Measurements from ENCODE around the gene PLPP4.

The PLPP4 gene

GRCh38 chr10:120428754-120429153, 28.3 kb upstream of the PLPP4 start:
- no peaks in the 10 kb centered on the region for H3K36me3 ChIP-seq (ENCODE audit: control insufficient read depth, insufficient read depth, low read length)
- H3K4me1 ChIP-seq (ENCODE audit: control insufficient read depth, insufficient read depth, low read length, poor library complexity, severe bottlenecking) = no peaks in the 10 kb centered on the region
- no peaks in the 10 kb centered on the region for H3K9me3 ChIP-seq (ENCODE audit: control insufficient read depth, low read length)
- H3K4me3 ChIP-seq (ENCODE audit: extremely low read depth, insufficient read depth, low read length, poor library complexity, severe bottlenecking) = no peak overlapping the region
- H3K27ac ChIP-seq (ENCODE audit: low read depth, low read length, severe bottlenecking) = no peak overlapping the region
- WGBS, 2 experiments (ENCODE audit: insufficient coverage in 2 of 2) = 85 to 86% methylated on average over 4 to 5 of the region's 5 CpGs

- Histone ChIP-seq H3K27ac (ENCODE audit: low read depth, low read length, severe bottlenecking) (no peak overlapping the region), H3K4me3 (ENCODE audit: extremely low read depth, insufficient read depth, low read length, poor library complexity, severe bottlenecking) (no peak overlapping the region), H3K9me3 (ENCODE audit: control insufficient read depth, low read length) (no peaks in the 10 kb centered on the region), H3K36me3 (ENCODE audit: control insufficient read depth, insufficient read depth, low read length) (no peaks in the 10 kb centered on the region), H3K4me1 (ENCODE audit: control insufficient read depth, insufficient read depth, low read length, poor library complexity, severe bottlenecking) (no peaks in the 10 kb centered on the region)
- 72 to 93% methylated on average over 4 of the region's 5 CpGs for WGBS, 2 experiments (ENCODE audit: insufficient coverage in 2 of 2)
Observed at GRCh38 chr10:120429395-120429794, 27.6 kb upstream of the PLPP4 start.

- H3K36me3 ChIP-seq (ENCODE audit: control insufficient read depth, insufficient read depth, low read length) = no peaks in the 10 kb centered on the region
- WGBS, 2 experiments (ENCODE audit: insufficient coverage in 2 of 2) = 89 to 97% methylated on average over 7 of the region's 8 CpGs
- no peak overlapping the region for H3K27ac ChIP-seq (ENCODE audit: low read depth, low read length, severe bottlenecking)
- H3K9me3 ChIP-seq (ENCODE audit: control insufficient read depth, low read length) = no peaks in the 10 kb centered on the region
- H3K4me3 ChIP-seq (ENCODE audit: extremely low read depth, insufficient read depth, low read length, poor library complexity, severe bottlenecking) = no peak overlapping the region
- no peaks in the 10 kb centered on the region for H3K4me1 ChIP-seq (ENCODE audit: control insufficient read depth, insufficient read depth, low read length, poor library complexity, severe bottlenecking)
Observed at GRCh38 chr10:120431251-120431651, 25.8 kb upstream of the PLPP4 start.

GRCh38 chr10:120432209-120432608, 24.8 kb upstream of the PLPP4 start:
- no peaks in the 10 kb centered on the region for H3K9me3 ChIP-seq (ENCODE audit: control insufficient read depth, low read length)
- no peaks in the 10 kb centered on the region for H3K36me3 ChIP-seq (ENCODE audit: control insufficient read depth, insufficient read depth, low read length)
- H3K4me1 ChIP-seq (ENCODE audit: control insufficient read depth, insufficient read depth, low read length, poor library complexity, severe bottlenecking) = no peaks in the 10 kb centered on the region
- WGBS, 2 experiments (ENCODE audit: insufficient coverage in 2 of 2) = 90 to 94% methylated on average over 3 of the region's 3 CpGs
- H3K27ac ChIP-seq (ENCODE audit: low read depth, low read length, severe bottlenecking) = no peak overlapping the region
- no peak overlapping the region for H3K4me3 ChIP-seq (ENCODE audit: extremely low read depth, insufficient read depth, low read length, poor library complexity, severe bottlenecking)

- no peaks in the 10 kb centered on the region for H3K9me3 ChIP-seq (ENCODE audit: control insufficient read depth, low read length)
- no peaks in the 10 kb centered on the region for H3K4me1 ChIP-seq (ENCODE audit: control insufficient read depth, insufficient read depth, low read length, poor library complexity, severe bottlenecking)
- no peaks in the 10 kb centered on the region for H3K36me3 ChIP-seq (ENCODE audit: control insufficient read depth, insufficient read depth, low read length)
- no peak overlapping the region for H3K27ac ChIP-seq (ENCODE audit: low read depth, low read length, severe bottlenecking)
- H3K4me3 ChIP-seq (ENCODE audit: extremely low read depth, insufficient read depth, low read length, poor library complexity, severe bottlenecking) = no peak overlapping the region
- 88 to 100% methylated on average over 1 to 2 of the region's 3 CpGs for WGBS, 2 experiments (ENCODE audit: insufficient coverage in 2 of 2)
Observed at GRCh38 chr10:120433141-120433540, 23.9 kb upstream of the PLPP4 start.

- Histone ChIP-seq H3K36me3 (ENCODE audit: control insufficient read depth, insufficient read depth, low read length) (no peaks in the 10 kb centered on the region), H3K27ac (ENCODE audit: low read depth, low read length, severe bottlenecking) (no peak overlapping the region), H3K9me3 (ENCODE audit: control insufficient read depth, low read length) (no peaks in the 10 kb centered on the region), H3K4me3 (ENCODE audit: extremely low read depth, insufficient read depth, low read length, poor library complexity, severe bottlenecking) (no peak overlapping the region), H3K4me1 (ENCODE audit: control insufficient read depth, insufficient read depth, low read length, poor library complexity, severe bottlenecking) (no peaks in the 10 kb centered on the region)
- WGBS, 2 experiments (ENCODE audit: insufficient coverage in 2 of 2) = 95% methylated on average over 6 to 7 of the region's 7 CpGs
Observed at GRCh38 chr10:120436439-120437112, 20.5 kb upstream of the PLPP4 start.

- Histone ChIP-seq H3K27ac (ENCODE audit: low read depth, low read length, severe bottlenecking) (no peak overlapping the region), H3K36me3 (ENCODE audit: control insufficient read depth, insufficient read depth, low read length) (no peaks in the 10 kb centered on the region)
- WGBS, 2 experiments (ENCODE audit: insufficient coverage in 2 of 2) = 85 to 86% methylated on average over 1 to 2 of the region's 2 CpGs
Observed at GRCh38 chr10:120437541-120437940, 19.5 kb upstream of the PLPP4 start.

GRCh38 chr10:120451968-120452367, 5.1 kb upstream of the PLPP4 start:
- Histone ChIP-seq H3K4me1 (ENCODE audit: control insufficient read depth, insufficient read depth, low read length, poor library complexity, severe bottlenecking) (peaks cover 8% of the 10 kb centered on the region), H3K27ac (ENCODE audit: low read depth, low read length, severe bottlenecking) (no peak overlapping the region), H3K36me3 (ENCODE audit: control insufficient read depth, insufficient read depth, low read length) (no peaks in the 10 kb centered on the region), H3K9me3 (ENCODE audit: control insufficient read depth, low read length) (no peaks in the 10 kb centered on the region), H3K4me3 (ENCODE audit: extremely low read depth, insufficient read depth, low read length, poor library complexity, severe bottlenecking) (no peak overlapping the region)
- WGBS, 2 experiments (ENCODE audit: insufficient coverage in 2 of 2) = 92 to 100% methylated on average over 1 to 2 of the region's 3 CpGs

More at GRCh38 chr10:120437541-120437940, 19.5 kb upstream of the PLPP4 start:
- Histone ChIP-seq H3K4me3 (ENCODE audit: extremely low read depth, insufficient read depth, low read length, poor library complexity, severe bottlenecking) (no peak overlapping the region), H3K9me3 (ENCODE audit: control insufficient read depth, low read length) (no peaks in the 10 kb centered on the region), H3K4me1 (ENCODE audit: control insufficient read depth, insufficient read depth, low read length, poor library complexity, severe bottlenecking) (no peaks in the 10 kb centered on the region)

GRCh38 chr10:120453319-120453718, 3.7 kb upstream of the PLPP4 start:
- Histone ChIP-seq H3K4me1 (ENCODE audit: control insufficient read depth, insufficient read depth, low read length, poor library complexity, severe bottlenecking) (peaks cover 17% of the 10 kb centered on the region), H3K27ac (ENCODE audit: low read depth, low read length, severe bottlenecking) (no peak overlapping the region), H3K4me3 (ENCODE audit: extremely low read depth, insufficient read depth, low read length, poor library complexity, severe bottlenecking) (no peak overlapping the region), H3K9me3 (ENCODE audit: control insufficient read depth, low read length) (no peaks in the 10 kb centered on the region), H3K36me3 (ENCODE audit: control insufficient read depth, insufficient read depth, low read length) (no peaks in the 10 kb centered on the region)
- 83 to 88% methylated on average over 1 of the region's 1 CpG for WGBS, 2 experiments (ENCODE audit: insufficient coverage in 2 of 2)

GRCh38 chr10:120453886-120454285, 3.1 kb upstream of the PLPP4 start:
- no peaks in the 10 kb centered on the region for H3K36me3 ChIP-seq (ENCODE audit: control insufficient read depth, insufficient read depth, low read length)
- H3K9me3 ChIP-seq (ENCODE audit: control insufficient read depth, low read length) = no peaks in the 10 kb centered on the region
- peaks cover 21% of the 10 kb centered on the region for H3K4me1 ChIP-seq (ENCODE audit: control insufficient read depth, insufficient read depth, low read length, poor library complexity, severe bottlenecking)
- H3K4me3 ChIP-seq (ENCODE audit: extremely low read depth, insufficient read depth, low read length, poor library complexity, severe bottlenecking) = no peak overlapping the region
- H3K27ac ChIP-seq (ENCODE audit: low read depth, low read length, severe bottlenecking) = no peak overlapping the region
- WGBS, 2 experiments (ENCODE audit: insufficient coverage in 2 of 2) = 93 to 100% methylated on average over 3 of the region's 3 CpGs

- Histone ChIP-seq H3K4me1 (ENCODE audit: control insufficient read depth, insufficient read depth, low read length, poor library complexity, severe bottlenecking) (peaks cover 32% of the 10 kb centered on the region), H3K4me3 (ENCODE audit: extremely low read depth, insufficient read depth, low read length, poor library complexity, severe bottlenecking) (no peak overlapping the region), H3K9me3 (ENCODE audit: control insufficient read depth, low read length) (no peaks in the 10 kb centered on the region), H3K27ac (ENCODE audit: low read depth, low read length, severe bottlenecking) (no peak overlapping the region), H3K36me3 (ENCODE audit: control insufficient read depth, insufficient read depth, low read length) (no peaks in the 10 kb centered on the region)
- WGBS, 2 experiments (ENCODE audit: insufficient coverage in 2 of 2) = 92 to 96% methylated on average over 5 to 6 of the region's 7 CpGs
Observed at GRCh38 chr10:120455004-120455403, 2.0 kb upstream of the PLPP4 start.

Measured in mesodermal cell (in vitro differentiated cells).